Sigmoid colon (tissue), 4 donors: ENCODE results near the gene CD3G.

Experiments used
- CTCF ChIP-seq, 4 experiments: fragments of 450-650 bp in 3 of 4; fragments of 200-600 bp in 1 of 4; IDR thresholded peaks; one replicate each; pipeline ENCODE4 v1.5.1; 2016 to 2019; ENCODE audit warnings: antibody characterized with exemption in 4 of 4, mild to moderate bottlenecking in 3 of 4, moderate library complexity in 2 of 4
- EP300 ChIP-seq, 4 donors: sonication (generic); formaldehyde crosslinking; IDR thresholded peaks; one replicate each; pipeline ENCODE4 v1.6.1; 2017; ENCODE audit warnings: antibody characterized with exemption in 4 of 4
- POLR2A ChIP-seq, 2 donors: fragments of 450-650 bp; IDR thresholded peaks; one replicate each; pipeline ENCODE4 v1.6.1; 2016; ENCODE audit warnings: antibody characterized with exemption in 2 of 2, mild to moderate bottlenecking in 2 of 2, moderate library complexity in 2 of 2
- POLR2AphosphoS5 ChIP-seq, 4 donors: sonication (generic); formaldehyde crosslinking; IDR thresholded peaks; one replicate each; pipeline ENCODE4 v1.6.1; 2017; ENCODE audit warnings: antibody characterized with exemption in 4 of 4

GRCh38 chr11:118321386-118322082 lies 22.6 kb upstream of the CD3G start:
- TF ChIP-seq POLR2A (IDR thresholded peaks at IDR 0.05): no peak
- TF ChIP-seq CTCF (IDR thresholded peaks at IDR 0.05): no peak
- no peak for TF ChIP-seq POLR2AphosphoS5 (IDR thresholded peaks at IDR 0.05)
- TF ChIP-seq EP300 (IDR thresholded peaks at IDR 0.05): no peak
